NCI-H460 (cell line): Measurements from ENCODE around the gene NRG3. TPM values are rescaled to one million over a fixed set of nuclear protein-coding genes. Genes with fewer than 3 reads are reported as not detected.

Experiments
- DNase-seq: peaks from one replicate; pipeline ENCODE4 v3.0.0-alpha.2; 2016; ENCODE audit warnings: low read depth; ENCODE audit errors: extremely low read depth
- polyA plus RNA-seq: library from polyadenylated mRNA; depleted of rRNA; stranded (reverse); fragments of >200 nt; gene quantifications from 2 replicates; pipeline ENCODE4 v1.2.3, GENCODE V29; 2014; cell fraction: nucleus; rRNA removed
- total RNA-seq: library from RNA; depleted of rRNA; stranded (reverse); fragments of >200 nt; shearing (Covaris generic); gene quantifications from 2 replicates; pipeline ENCODE4 v1.2.3, GENCODE V29; 2014; rRNA removed

NRG3 gene
- total RNA-seq = not detected in 2 replicates
- polyA plus RNA-seq = not detected in 2 replicates

- no peak for DNase-seq
Measured at GRCh38 chr10:81874875-81875466, at the start of gene NRG3. TSS of gene NRG3 (plus strand) at chr10:81875194.

GRCh38 chr10:81828251-81828650 lies 46.7 kb upstream of the NRG3 start:
- DNase-seq = no peak

DNA sequence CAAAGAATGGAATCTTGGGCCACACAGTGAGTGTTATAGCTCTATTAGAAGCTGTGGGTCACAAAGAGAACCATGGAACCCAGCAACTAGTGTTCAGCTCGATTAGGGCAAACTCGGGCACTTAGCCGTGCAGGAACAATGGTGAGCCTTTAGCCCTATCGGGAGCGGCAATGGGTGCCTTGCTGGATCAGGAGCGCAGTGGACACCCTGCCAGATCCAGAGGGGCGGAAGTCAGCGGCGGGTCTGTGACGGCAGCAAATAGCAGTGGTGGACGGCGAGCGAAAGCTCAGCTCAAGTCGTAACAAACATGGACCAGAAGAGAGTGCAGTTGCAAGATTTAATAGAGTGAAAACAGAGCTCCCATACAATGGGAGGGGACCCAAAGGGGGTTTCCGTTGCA lies 43.9 kb upstream of the NRG3 start:
- DNase-seq = no peak

DNA sequence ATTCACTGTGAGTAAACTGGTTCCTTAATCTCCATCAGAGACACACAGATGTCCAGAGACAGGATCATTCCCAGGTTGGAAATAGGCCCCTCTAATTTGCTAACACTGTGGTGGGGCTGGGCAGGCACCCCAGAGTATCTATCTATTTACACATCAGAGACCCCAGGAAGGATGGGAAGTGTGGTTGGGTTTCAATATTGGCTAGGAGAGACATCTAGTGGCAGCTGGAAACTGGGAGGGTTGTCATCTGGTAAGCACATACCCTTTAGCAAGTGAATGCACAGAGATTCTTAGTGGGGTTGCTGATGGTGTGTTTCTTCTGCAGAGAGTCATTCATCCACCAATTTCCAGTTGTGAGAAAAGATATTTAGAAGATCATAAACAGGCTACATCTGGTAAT lies 36.0 kb upstream of the NRG3 start:
- DNase-seq = no peak

DNA sequence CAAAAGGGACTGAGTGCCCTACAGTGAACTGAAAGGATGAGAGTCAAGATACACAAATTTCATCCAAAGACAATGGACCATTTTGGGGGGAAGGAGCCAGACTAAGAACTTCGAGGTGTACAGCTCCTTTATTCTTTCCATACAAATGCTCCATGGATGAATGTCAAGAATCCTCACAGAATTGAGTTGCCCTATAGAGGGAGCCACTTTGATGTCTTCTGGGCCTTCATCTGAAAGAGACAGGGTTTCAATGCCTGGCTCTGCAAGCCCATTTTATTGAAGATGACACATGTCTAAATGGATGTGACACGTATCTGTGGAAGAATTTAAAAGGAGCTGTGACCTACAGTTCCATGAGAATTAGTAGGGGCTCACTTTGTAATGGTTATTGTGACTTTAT lies 32.0 kb upstream of the NRG3 start:
- DNase-seq = no peak

DNA sequence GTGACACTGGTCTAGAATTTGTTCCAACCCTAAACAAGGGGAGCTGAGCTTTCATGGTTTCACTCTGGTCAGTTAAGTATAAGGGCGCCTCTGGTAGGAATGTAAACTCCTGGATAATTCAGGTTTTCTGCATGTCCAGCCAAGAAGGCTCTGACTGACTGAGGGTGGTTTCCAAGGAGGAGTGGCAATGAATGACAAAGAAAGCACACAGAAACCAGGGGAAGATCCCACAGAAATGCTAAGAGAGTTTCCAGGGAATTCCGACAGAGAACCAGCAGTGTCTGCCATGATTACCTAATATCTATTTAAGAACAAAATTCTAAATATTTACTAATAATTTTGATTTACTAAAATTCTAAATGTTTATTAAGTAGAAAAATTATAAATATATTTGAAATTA lies 27.3 kb upstream of the NRG3 start:
- no peak for DNase-seq

DNA sequence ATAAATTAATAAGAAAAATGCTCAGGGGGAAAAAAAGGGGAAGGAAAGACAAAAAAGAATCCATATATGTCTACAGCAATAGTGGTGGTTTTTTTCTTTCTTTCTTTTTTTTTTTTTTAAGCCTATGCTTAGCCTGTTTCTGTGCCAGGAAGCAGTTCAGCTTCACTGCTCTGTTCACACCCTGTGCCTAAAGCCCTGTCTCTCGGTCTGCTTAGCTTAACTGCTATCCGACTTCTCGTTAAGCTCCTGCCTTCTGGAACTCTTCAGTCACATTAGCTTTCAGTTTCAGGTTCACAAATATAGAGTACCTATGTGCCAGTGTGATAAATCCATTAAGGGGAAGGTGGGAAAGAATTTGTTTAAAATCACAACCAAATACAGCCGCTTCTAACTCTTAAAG lies 26.5 kb upstream of the NRG3 start:
- no peak for DNase-seq

DNA sequence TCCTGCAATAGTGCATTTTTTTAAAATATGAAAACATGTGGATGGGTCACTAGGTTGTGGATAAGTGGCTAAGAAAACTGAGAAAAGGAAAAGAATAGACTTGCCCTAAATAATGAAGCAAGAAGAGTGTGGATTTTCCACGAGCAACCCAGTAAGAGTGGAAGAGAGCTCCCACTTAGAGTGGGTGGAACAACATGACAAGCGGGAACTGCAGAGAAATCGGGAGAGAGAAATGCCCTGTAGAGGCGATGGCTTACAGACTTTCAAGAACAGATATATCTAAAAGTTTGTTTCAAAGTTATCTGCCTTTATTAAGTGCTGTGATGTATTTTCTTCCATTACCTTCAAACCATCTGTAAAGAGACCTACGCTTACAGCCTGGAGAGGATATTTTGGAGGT lies 26.1 kb upstream of the NRG3 start:
- no peak for DNase-seq

DNA sequence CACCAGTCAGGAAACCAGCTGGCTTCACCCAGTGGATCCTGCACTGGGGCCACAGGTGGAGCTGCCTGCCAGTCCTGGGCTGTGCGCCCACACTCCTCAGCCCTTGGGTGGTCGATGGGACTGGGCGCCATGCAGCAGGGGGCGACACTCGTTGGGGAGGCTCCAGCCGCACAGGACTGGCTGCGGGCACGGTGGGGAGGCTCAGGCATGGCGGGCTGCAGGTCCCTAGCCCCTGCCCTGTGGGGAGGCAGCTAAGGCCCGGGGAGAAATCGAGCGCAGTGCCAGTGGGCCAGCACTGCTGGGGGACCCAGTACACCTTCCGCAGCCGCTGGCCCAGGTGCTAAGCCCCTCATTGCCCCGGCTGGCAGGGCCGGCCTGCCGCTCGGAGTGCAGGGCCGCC lies 12.4 kb upstream of the NRG3 start:
- DNase-seq = no peak

- DNase-seq = no peak
Measured at GRCh38 chr10:81863771-81864170, 11.2 kb upstream of the NRG3 start.

- no peak for DNase-seq
Measured at GRCh38 chr10:81865581-81865980, 9.4 kb upstream of the NRG3 start.

DNA sequence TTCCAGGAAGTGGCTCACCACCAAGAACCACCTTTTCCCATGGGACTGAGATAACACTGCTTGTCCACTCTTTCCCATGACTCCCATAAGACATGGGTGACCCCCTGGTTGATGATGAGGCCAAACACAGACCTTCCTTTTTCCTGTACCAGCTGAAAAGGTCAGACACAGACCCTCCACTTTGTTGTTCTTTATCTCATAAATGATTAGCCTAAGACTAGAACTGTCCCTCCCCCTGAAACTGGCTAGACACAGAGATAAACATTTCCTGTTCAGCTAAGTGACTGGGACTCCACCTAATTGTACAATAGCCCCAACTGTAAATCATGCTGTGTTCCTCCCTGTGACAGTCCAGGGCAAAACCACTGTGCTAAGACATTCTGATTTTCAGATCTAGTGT lies 8.2 kb upstream of the NRG3 start:
- DNase-seq = no peak

DNA sequence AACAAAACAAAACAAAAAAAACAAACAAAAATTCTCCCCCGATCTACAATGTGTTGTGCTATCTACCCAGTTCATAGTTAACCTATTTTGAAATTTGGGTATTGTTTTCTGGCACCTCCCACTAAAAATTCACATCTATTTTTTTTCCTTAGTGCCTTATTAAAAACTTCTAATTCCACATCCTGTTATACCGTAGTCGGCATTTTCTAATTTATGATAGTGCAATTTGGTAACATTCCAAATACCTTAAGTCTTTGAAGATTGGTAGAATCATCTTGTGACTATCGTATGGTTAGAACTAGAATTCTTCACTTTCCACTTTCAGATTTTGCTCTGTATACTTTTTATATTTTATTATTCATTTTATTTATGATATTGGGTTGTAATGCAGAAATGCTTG lies 4.5 kb upstream of the NRG3 start:
- DNase-seq = no peak

GRCh38 chr10:81871558-81871957 lies 3.4 kb upstream of the NRG3 start:
- no peak for DNase-seq

DNA sequence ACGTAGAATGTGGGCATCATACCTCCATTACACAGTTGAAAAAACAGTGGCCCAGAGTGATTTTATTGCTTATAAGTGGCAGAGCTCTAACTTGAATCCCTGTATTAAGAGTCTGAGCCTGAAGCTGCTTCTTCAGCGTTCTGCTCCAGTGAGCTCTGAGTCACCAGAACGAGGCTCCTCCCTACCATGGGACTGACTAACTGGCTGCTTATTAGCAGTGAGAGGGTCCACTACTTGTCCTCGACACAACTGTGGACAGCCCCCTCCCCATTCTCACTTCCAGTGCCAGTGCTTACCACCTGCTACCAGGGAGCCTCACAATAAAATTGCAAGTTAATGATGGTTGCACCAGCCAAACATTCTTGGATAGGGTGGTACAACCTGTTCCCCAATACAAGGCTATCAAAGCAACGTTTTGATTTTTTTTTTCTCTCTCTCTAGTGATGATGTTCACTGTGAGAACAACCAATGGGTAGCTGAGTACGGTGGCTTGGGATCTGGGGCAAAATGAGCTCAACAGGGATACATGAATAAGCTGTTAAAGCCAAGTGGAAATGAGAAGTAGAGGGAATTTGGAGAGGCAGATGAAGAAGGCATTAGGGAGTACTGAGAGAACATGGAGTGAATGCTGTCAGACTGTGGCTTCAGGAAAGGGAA lies 2.7 kb upstream of the NRG3 start:
- DNase-seq = no peak

DNA sequence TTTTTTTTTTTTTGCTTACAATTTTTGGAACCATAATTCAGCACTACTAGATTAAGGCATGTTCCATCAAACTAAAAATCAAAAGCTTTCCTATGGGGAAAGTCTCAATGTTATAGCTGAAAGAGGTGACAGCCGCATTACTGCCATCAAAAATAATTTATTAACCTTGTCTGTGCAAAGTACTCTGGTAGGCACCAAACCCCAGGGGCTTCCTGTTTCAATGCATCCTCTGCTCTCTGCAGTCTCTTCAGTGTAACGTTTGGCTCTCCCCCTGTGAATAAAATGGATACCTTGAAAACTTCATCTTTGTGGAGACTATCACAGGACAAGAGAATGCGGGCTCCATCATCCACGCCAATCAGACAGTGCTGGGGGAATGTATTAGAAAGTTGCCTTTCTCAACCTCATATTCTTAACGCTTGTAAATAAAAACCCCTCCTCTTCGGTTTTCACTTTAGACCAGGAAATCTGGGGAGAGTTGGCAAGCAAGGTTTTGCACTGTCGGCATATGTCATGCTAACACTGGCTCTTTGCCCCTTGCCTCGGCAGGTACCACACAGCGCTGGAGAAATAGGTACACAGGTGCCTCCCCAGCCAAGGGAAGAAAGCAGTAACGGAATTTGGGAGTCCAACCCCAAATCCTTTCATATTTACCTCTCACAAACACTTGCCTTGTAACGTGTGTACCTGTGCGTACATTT lies 1.6 kb upstream of the NRG3 start:
- DNase-seq = no peak

DNA sequence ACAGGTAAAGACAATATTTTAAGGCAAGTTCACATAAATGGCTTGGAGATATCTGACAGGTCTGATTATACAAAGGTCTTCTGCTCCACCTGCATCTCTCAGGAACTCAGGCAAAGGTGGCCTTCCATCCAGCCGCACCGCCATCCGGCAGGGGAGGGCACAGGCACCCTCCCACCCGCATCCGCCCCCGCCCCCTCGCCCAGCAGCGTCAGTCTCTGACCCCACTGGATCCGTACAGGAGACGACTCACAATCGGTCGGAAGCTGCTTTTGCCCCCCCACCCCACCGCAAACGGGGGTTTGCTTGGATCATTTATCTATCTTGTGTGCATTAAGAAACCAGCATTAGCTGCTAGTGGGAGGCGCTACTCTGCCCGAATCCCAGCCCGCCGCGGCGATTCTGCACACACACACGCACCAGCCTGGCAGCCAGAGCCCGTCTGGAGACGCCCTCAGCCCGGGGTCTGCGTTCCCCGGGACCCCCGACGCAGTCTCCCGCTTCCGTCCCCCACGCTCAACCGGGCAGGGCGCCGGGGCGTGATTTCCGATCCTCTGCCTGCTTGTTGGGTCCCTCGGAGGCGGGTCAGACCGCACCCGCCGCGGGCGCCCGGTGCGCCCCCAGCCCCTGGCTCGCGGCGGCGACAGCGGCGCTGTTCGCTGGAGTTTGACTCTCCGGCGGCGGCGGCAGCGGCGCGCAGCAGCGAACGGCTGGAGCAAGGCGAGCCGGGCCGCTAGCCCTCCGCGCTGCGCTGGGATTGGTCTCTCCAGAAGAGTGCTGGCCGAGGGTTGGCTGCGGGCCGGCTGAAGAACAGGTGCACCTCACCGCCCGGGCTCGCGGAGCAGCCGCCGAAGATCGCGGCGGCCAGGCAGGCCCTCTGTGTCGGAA lies 820 bp upstream of the NRG3 start:
- peak; percentile 9 for DNase-seq

GRCh38 chr10:81875467-81876252 lies 666 bp downstream of the NRG3 start:
- DNase-seq = no peak

GRCh38 chr10:81876253-81877077 lies 1.5 kb downstream of the NRG3 start:
- DNase-seq = no peak
